ENCODE measurements around the gene MAGIX.
"Not testable (repeated sequence)": the region's sequence is repeated elsewhere in the genome, so short reads cannot be mapped to it uniquely, and the experiment has no call there.

The MAGIX gene

GRCh38 chrX:49160908-49161307, 1.6 kb upstream of the MAGIX start:
- no peak for DNase-seq (ENCODE audit: low read depth in 2 of 2)

GRCh38 chrX:49161632-49162031, 926 bp upstream of the MAGIX start:
- no peak for DNase-seq (ENCODE audit: low read depth in 2 of 2)

- DNase-seq (ENCODE audit: low read depth in 2 of 2): peak; percentile 53 to 59
Observed at GRCh38 chrX:49163555-49164419, 1.2 kb downstream of the MAGIX start.

- no peak for DNase-seq (ENCODE audit: low read depth in 2 of 2)
Observed at GRCh38 chrX:49164589-49165360, 2.2 kb downstream of the MAGIX start.

GRCh38 chrX:49165901-49166881, 3.6 kb downstream of the MAGIX start:
- DNase-seq (ENCODE audit: low read depth in 2 of 2): peak; percentile 30 to 45

- peak; percentile 50 to 56 for DNase-seq (ENCODE audit: low read depth in 2 of 2)
Observed at GRCh38 chrX:49166914-49167739, 4.6 kb downstream of the MAGIX start.

- no peak for DNase-seq (ENCODE audit: low read depth in 2 of 2)
Observed at GRCh38 chrX:49167740-49168108, 5.2 kb downstream of the MAGIX start.

GRCh38 chrX:49171752-49172279, 9.3 kb downstream of the MAGIX start, which contains the start of gene PLP2:
TSS of gene PLP2 (plus strand) at chrX:49171898. CDS start at chrX:49172001, 103 bp downstream.
- DNase-seq (ENCODE audit: low read depth in 2 of 2): peak; percentile 60 to 66

GRCh38 chrX:49172280-49172780, 9.8 kb downstream of the MAGIX start:
- DNase-seq (ENCODE audit: low read depth in 2 of 2): peak; percentile 43 to 49

- not testable (repeated sequence) for DNase-seq (ENCODE audit: low read depth in 2 of 2)
Observed at GRCh38 chrX:49173544-49173943, 11.0 kb downstream of the MAGIX start.

- no peak for DNase-seq (ENCODE audit: low read depth in 2 of 2)
Observed at GRCh38 chrX:49174723-49175122, 12.2 kb downstream of the MAGIX start.

GRCh38 chrX:49175435-49176274, 13.1 kb downstream of the MAGIX start:
- no peak for DNase-seq (ENCODE audit: low read depth in 2 of 2)

- no peak for DNase-seq (ENCODE audit: low read depth in 2 of 2)
Observed at GRCh38 chrX:49176421-49177326, 14.1 kb downstream of the MAGIX start.

GRCh38 chrX:49177338-49177833, 14.8 kb downstream of the MAGIX start:
- no peak for DNase-seq (ENCODE audit: low read depth in 2 of 2)

GRCh38 chrX:49177873-49178480, 15.4 kb downstream of the MAGIX start:
- DNase-seq (ENCODE audit: low read depth in 2 of 2): no peak

GRCh38 chrX:49178537-49178936, 16.0 kb downstream of the MAGIX start:
- DNase-seq (ENCODE audit: low read depth in 2 of 2): no peak

GRCh38 chrX:49179358-49179757, 16.8 kb downstream of the MAGIX start:
- no peak for DNase-seq (ENCODE audit: low read depth in 2 of 2)

Data from stimulated activated CD8-positive, alpha-beta memory T cell treated with anti-CD3 and anti-CD28 coated beads, Interleukin-2, amount 100 ng/mL, for 1 hour (primary cell).